K562 (cell line): Measurements from ENCODE around the gene HOXC12. TPM values are rescaled to one million over a fixed set of nuclear protein-coding genes. Genes with fewer than 3 reads are reported as not detected.
A peak's percentile ranks its signal among the peaks of the same experiment; 100 is the strongest.

Experiments used
- BCLAF1 ChIP-seq, 2 experiments: fragments of 450-650 bp in 1 of 2; IDR thresholded peaks; 2 replicates each; pipeline ENCODE4 v1.6.1; 2011 to 2017; ENCODE audit warnings: low read depth in 2 of 2, antibody characterized with exemption in 1 of 2, borderline replicate concordance in 1 of 2, low read length in 1 of 2, mild to moderate bottlenecking in 1 of 2, mixed read lengths in 1 of 2; ENCODE audit not compliant: control insufficient read depth in 1 of 2
- BRCA1 ChIP-seq, 2 experiments: fragments of 450-650 bp in 1 of 2; sonication (generic) in 1 of 2; formaldehyde crosslinking in 1 of 2; IDR thresholded peaks; 2 replicates each; pipeline versions ENCODE4 v1.5.0 to v1.6.1; 2017 to 2020; ENCODE audit warnings: mild to moderate bottlenecking in 1 of 2, missing genetic modification reagents in 1 of 2
- DIDO1 ChIP-seq: fragments of 450-650 bp; IDR thresholded peaks from 2 replicates; pipeline ENCODE4 v1.6.1; 2016; ENCODE audit warnings: low read depth, missing biosample characterization, missing genetic modification characterization
- FOXK1 ChIP-seq: sonication (generic); formaldehyde crosslinking; IDR thresholded peaks from 2 replicates; pipeline ENCODE4 v1.8.0; 2022; ENCODE audit warnings: missing genetic modification reagents, mild to moderate bottlenecking, borderline replicate concordance
- KLF6 ChIP-seq: fragments of 250-450 bp; sonication (Bioruptor Pico); IDR thresholded peaks from 2 replicates; pipeline ENCODE4 v1.4.0; 2020; ENCODE audit warnings: mild to moderate bottlenecking, moderate library complexity, borderline replicate concordance
- MBD1 ChIP-seq: fragments of 250-450 bp; sonication (Bioruptor Pico); IDR thresholded peaks from 2 replicates; pipeline ENCODE4 v1.8.0; 2022; ENCODE audit warnings: inconsistent platforms
- NFIC ChIP-seq: fragments of 450-650 bp; IDR thresholded peaks from 2 replicates; pipeline ENCODE4 v1.6.1; 2017; ENCODE audit warnings: mild to moderate bottlenecking, inconsistent platforms
- NR2C2 ChIP-seq, 2 experiments: fragments of 200-800 bp in 1 of 2; sonication (Bioruptor generic) in 1 of 2; sonication (generic) in 1 of 2; formaldehyde crosslinking in 1 of 2; IDR thresholded peaks; 2 replicates each; pipeline versions ENCODE4 v1.6.1 to v1.8.0; 2016 to 2022; ENCODE audit warnings: mild to moderate bottlenecking in 1 of 2, missing compliant biosample characterization in 1 of 2, missing genetic modification characterization in 1 of 2, missing genetic modification reagents in 1 of 2
- SMAD4 ChIP-seq: fragments of 250-450 bp; sonication (Bioruptor Pico); conservative IDR thresholded peaks from 2 replicates; pipeline ENCODE4 v1.8.0; 2021; ENCODE audit warnings: inconsistent platforms, mild to moderate bottlenecking, moderate library complexity
- ZBTB7A ChIP-seq: IDR thresholded peaks from 2 replicates; pipeline ENCODE4 v1.6.1; 2011; ENCODE audit warnings: low read depth, mild to moderate bottlenecking, low read length, moderate library complexity, borderline replicate concordance; ENCODE audit not compliant: control insufficient read depth
- ZFP91 ChIP-seq: sonication (generic); formaldehyde crosslinking; IDR thresholded peaks from 2 replicates; pipeline ENCODE4 v1.8.0; 2022; ENCODE audit warnings: mild to moderate bottlenecking, missing genetic modification reagents
- ZNF197 ChIP-seq: fragments of 200-800 bp; sonication (Bioruptor generic); IDR thresholded peaks from 2 replicates; pipeline ENCODE4 v1.6.1; 2016; ENCODE audit warnings: low read depth, missing genetic modification characterization, missing compliant biosample characterization
- ZNF740 ChIP-seq, 3 experiments: fragments of 200-800 bp in 1 of 3; sonication (Bioruptor generic) in 1 of 3; sonication (generic) in 1 of 3; formaldehyde crosslinking in 1 of 3; IDR thresholded peaks; 2 replicates each; pipeline versions ENCODE4 v1.6.1 to v1.8.0; 2016 to 2022; ENCODE audit warnings: mild to moderate bottlenecking in 2 of 3, missing compliant biosample characterization in 2 of 3, missing genetic modification characterization in 2 of 3, missing genetic modification reagents in 1 of 3
- polyA plus RNA-seq, 8 experiments: library from polyadenylated mRNA; depleted of rRNA in 4 of 8; stranded (reverse) in 5 of 8; unstranded in 3 of 8; fragments of >200 nt; fragmentation: Nextera tagmentation in 2 of 8; fragmentation: Illumina TruSeq in 1 of 8; extraction: Ambion mirVana in 2 of 8; extraction: Trizol in 1 of 8; gene quantifications; 2 replicates each; pipeline versions ENCODE4 v1.2.1 to v1.2.3, GENCODE V29; 2011 to 2014; ENCODE audit warnings: inconsistent platforms in 1 of 8, missing spikeins in 1 of 8
- total RNA-seq, 7 experiments: library from RNA; depleted of rRNA in 6 of 7; stranded (reverse); fragments of >200 nt in 6 of 7; fragmentation: Illumina TruSeq in 2 of 7; extraction: Trizol in 2 of 7; gene quantifications; 2 replicates each; pipeline versions ENCODE4 v1.2.1 to v1.2.3, GENCODE V29; 2011 to 2021; ENCODE audit warnings: low replicate concordance in 1 of 7
- TF ChIP-seq, protein P1 (sequence below): fragments of 450-650 bp; conservative IDR thresholded peaks from 2 replicates; pipeline ENCODE4 v1.6.1; 2016; ENCODE audit warnings: missing genetic modification characterization, low read depth, mild to moderate bottlenecking, missing compliant biosample characterization, moderate library complexity

HOXC12 gene
- total and polyA plus RNA-seq, 9 of the 15 experiments (the other 6 are each of a cell fraction or from before 2014, with no cell fraction given): 0.04 to 0.36 (median 0.11) TPM; not detected in 1

DNA sequence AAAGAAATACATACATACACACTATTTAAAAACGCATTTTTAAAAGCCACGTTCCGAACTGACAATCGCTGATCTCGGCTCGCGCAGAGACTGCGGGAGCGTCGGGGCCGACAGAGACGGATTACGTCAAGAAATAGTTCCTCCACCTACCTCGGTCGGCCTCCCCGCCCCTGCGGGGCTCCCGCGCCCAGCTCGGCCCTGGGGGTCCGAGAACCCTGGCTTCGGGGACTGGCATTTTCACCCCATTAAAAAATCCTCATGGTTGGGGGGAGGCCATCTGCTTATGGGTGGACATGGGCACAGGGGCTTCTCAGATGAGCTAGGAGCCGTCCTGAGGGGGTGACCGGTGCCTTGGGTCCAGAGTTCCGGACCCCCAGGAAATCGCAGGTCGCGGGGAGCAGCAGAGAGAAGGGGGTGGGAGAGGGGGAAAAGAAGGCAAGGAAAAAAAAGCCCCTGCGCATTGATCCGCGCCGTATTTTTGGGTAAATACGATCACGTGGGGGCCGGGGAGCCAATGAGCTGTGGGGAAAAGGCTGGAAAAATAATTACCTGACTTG, 44.9 kb downstream of the HOXC12 start (continued):
- TF ChIP-seq NFIC (no peak), ZFP91 (CRISPR knock-in tag) (no peak), FOXK1 (CRISPR knock-in tag) (no peak), KLF6 (CRISPR knock-in tag) (no peak), ZNF740 (CRISPR knock-in tag; IDR thresholded peaks at IDR 0.05) (no peak), ZNF740 (tag; IDR thresholded peaks at IDR 0.05) (no peak), BRCA1 (IDR thresholded peaks at IDR 0.05) (no peak), BRCA1 (CRISPR knock-in tag; IDR thresholded peaks at IDR 0.05) (no peak), NR2C2 (CRISPR knock-in tag; IDR thresholded peaks at IDR 0.05) (no peak), NR2C2 (tag; IDR thresholded peaks at IDR 0.05) (peak; percentile 9; the same call in 1 of the 2 replicates), BCLAF1 (IDR thresholded peaks at IDR 0.05; ENCODE audit: borderline replicate concordance in 1 of 2, control insufficient read depth in 1 of 2, low read depth in 2 of 2, low read length in 1 of 2) (no peak), SMAD4 (CRISPR knock-in tag) (no peak; the same call in 1 of the 2 replicates), MBD1 (no peak), ZNF197 (CRISPR knock-in tag) (no peak), ZBTB7A (peak; percentile 19; the same call in 1 of the 2 replicates), DIDO1 (no peak; the same call in 1 of the 2 replicates)
- TF ChIP-seq, protein P1, sequence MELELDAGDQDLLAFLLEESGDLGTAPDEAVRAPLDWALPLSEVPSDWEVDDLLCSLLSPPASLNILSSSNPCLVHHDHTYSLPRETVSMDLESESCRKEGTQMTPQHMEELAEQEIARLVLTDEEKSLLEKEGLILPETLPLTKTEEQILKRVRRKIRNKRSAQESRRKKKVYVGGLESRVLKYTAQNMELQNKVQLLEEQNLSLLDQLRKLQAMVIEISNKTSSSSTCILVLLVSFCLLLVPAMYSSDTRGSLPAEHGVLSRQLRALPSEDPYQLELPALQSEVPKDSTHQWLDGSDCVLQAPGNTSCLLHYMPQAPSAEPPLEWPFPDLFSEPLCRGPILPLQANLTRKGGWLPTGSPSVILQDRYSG: no peak
